HepG2 (cell line): ENCODE measurements around the gene AKAP12. TPM values are rescaled to one million over a fixed set of nuclear protein-coding genes. Genes with fewer than 3 reads are reported as not detected.

Experiments
- ARID5B ChIP-seq: IDR thresholded peaks from 2 replicates; pipeline ENCODE4 v1.4.0; 2020; ENCODE audit warnings: mild to moderate bottlenecking, missing genetic modification reagents
- BATF2 ChIP-seq: sonication (generic); formaldehyde crosslinking; IDR thresholded peaks from 2 replicates; pipeline ENCODE4 v1.8.0; 2022; ENCODE audit warnings: mild to moderate bottlenecking, missing genetic modification reagents, moderate library complexity
- BHLHE40 ChIP-seq: IDR thresholded peaks from 2 replicates; pipeline ENCODE4 v1.6.1; 2011; ENCODE audit warnings: low read length, improper control_type of control experiment
- CEBPG ChIP-seq: IDR thresholded peaks from 2 replicates; pipeline ENCODE4 v1.6.1; 2016
- DR1 ChIP-seq: sonication (generic); formaldehyde crosslinking; IDR thresholded peaks from 2 replicates; pipeline ENCODE4 v1.8.0; 2021; ENCODE audit warnings: mild to moderate bottlenecking, missing genetic modification reagents, inconsistent platforms
- MAX ChIP-seq: IDR thresholded peaks from 2 replicates; pipeline ENCODE4 v1.6.1; 2012; ENCODE audit warnings: inconsistent platforms
- MNT ChIP-seq: fragments of 450-650 bp; IDR thresholded peaks from 2 replicates; pipeline ENCODE4 v1.6.1; 2016
- NCOA2 ChIP-seq: sonication (generic); formaldehyde crosslinking; IDR thresholded peaks from 2 replicates; pipeline ENCODE4 v1.8.0; 2022; ENCODE audit warnings: inconsistent platforms
- PAXIP1 ChIP-seq: sonication (generic); formaldehyde crosslinking; conservative IDR thresholded peaks from 2 replicates; pipeline ENCODE4 v1.4.0; 2020; ENCODE audit warnings: mild to moderate bottlenecking, missing genetic modification reagents, moderate library complexity
- RFX3 ChIP-seq: IDR thresholded peaks from 2 replicates; pipeline ENCODE4 v1.6.1; 2016; ENCODE audit warnings: missing biosample characterization, missing genetic modification reagents
- RXRB ChIP-seq: IDR thresholded peaks from 2 replicates; pipeline ENCODE4 v1.6.1; 2016; ENCODE audit warnings: borderline replicate concordance, missing genetic modification reagents, missing compliant biosample characterization
- SSRP1 ChIP-seq: IDR thresholded peaks from 2 replicates; pipeline ENCODE4 v1.6.1; 2016; ENCODE audit warnings: control low read depth
- STAT5B ChIP-seq: sonication (generic); formaldehyde crosslinking; IDR thresholded peaks from 2 replicates; pipeline ENCODE4 v1.4.0; 2020; ENCODE audit warnings: missing genetic modification reagents
- TEAD3 ChIP-seq: optimal IDR thresholded peaks from 2 replicates; pipeline ENCODE3; 2016; ENCODE audit warnings: borderline replicate concordance
- USF2 ChIP-seq, 2 experiments: sonication (generic) in 1 of 2; formaldehyde crosslinking in 1 of 2; IDR thresholded peaks; 2 replicates each; pipeline versions ENCODE4 v1.5.1 to v1.6.1; 2011 to 2020; ENCODE audit warnings: borderline replicate concordance in 1 of 2, low read depth in 1 of 2, low read length in 1 of 2, mild to moderate bottlenecking in 1 of 2, missing genetic modification reagents in 1 of 2, moderate library complexity in 1 of 2
- ZNF546 ChIP-seq: sonication (generic); formaldehyde crosslinking; conservative IDR thresholded peaks from 2 replicates; pipeline ENCODE4 v1.8.1; 2023; ENCODE audit warnings: mild to moderate bottlenecking, missing genetic modification reagents
- ZNF558 ChIP-seq: sonication (generic); formaldehyde crosslinking; IDR thresholded peaks from 2 replicates; pipeline ENCODE4 v1.9.0; 2022; ENCODE audit warnings: mild to moderate bottlenecking, missing genetic modification reagents, borderline replicate concordance
- polyA plus RNA-seq, 8 experiments: library from polyadenylated mRNA; depleted of rRNA in 3 of 8; stranded (reverse) in 7 of 8; unstranded in 1 of 8; fragments of >200 nt; fragmentation: Illumina TruSeq in 4 of 8; extraction: Trizol in 4 of 8; gene quantifications; 2 replicates each; pipeline versions ENCODE4 v1.2.1 to v1.2.3, GENCODE V29; 2011 to 2016; ENCODE audit warnings: low read depth in 4 of 8, missing spikeins in 1 of 8, mixed read lengths in 1 of 8; ENCODE audit not compliant: insufficient read depth in 1 of 8
- total RNA-seq, 5 experiments: library from RNA; depleted of rRNA; stranded (reverse); fragments of >200 nt; fragmentation: Illumina TruSeq; extraction: Trizol; gene quantifications; 2 replicates each; pipeline ENCODE4 v1.2.3, GENCODE V29; 2016; ENCODE audit warnings: low read depth in 1 of 5

Gene AKAP12
- total and polyA plus RNA-seq, 2 of the 13 experiments (the other 11 are each of a cell fraction or from before 2014, with no cell fraction given) = 10.6 to 19.0 TPM

- TF ChIP-seq BATF2 (CRISPR knock-in tag) = no peak
- no peak for TF ChIP-seq DR1 (CRISPR knock-in tag)
- TF ChIP-seq PAXIP1 = 0 out of 2 replicates have a peak, but pooled peaks have one; percentile 20
- no peak for TF ChIP-seq STAT5B
- TF ChIP-seq CEBPG (CRISPR knock-in tag) = peak; percentile 63
- 0 out of 2 replicates have a peak, but pooled peaks have one; percentile 14 for TF ChIP-seq RFX3 (CRISPR knock-in tag)
- TF ChIP-seq SSRP1 (CRISPR knock-in tag) = no peak
- peak; percentile 85 for TF ChIP-seq BHLHE40
- TF ChIP-seq ZNF558 = no peak
- TF ChIP-seq ARID5B (CRISPR knock-in tag) = peak; percentile 53; the same call in 1 of the 2 replicates
- TF ChIP-seq ZNF546 (CRISPR knock-in tag) = no peak
- TF ChIP-seq RXRB (CRISPR knock-in tag) = 0 out of 2 replicates have a peak, but pooled peaks have one; percentile 11
- peak; percentile 15 for TF ChIP-seq TEAD3 (CRISPR knock-in tag)
- TF ChIP-seq MAX = peak; percentile 38; the same call in 1 of the 2 replicates
- TF ChIP-seq NCOA2 (CRISPR knock-in tag) = peak; percentile 59
- peak; percentile 47; the same call in 1 of the 2 replicates for TF ChIP-seq USF2 (IDR thresholded peaks at IDR 0.05; ENCODE audit: low read depth, low read length)
- peak; percentile 43; the same call in 1 of the 2 replicates for TF ChIP-seq USF2 (CRISPR knock-in tag; IDR thresholded peaks at IDR 0.05; ENCODE audit: borderline replicate concordance)
- TF ChIP-seq MNT = 0 out of 2 replicates have a peak, but pooled peaks have one; percentile 11
These were observed 73.3 kb downstream of the AKAP12 start (continued) for GRCh38 chr6:151313066-151313491.
